GM12878 (cell line): ENCODE measurements around the gene DUSP18.

ENCODE experiments used
- FOXK2 ChIP-seq: fragments of 450-650 bp; IDR thresholded peaks from 2 replicates; pipeline ENCODE4 v1.6.1; 2017; ENCODE audit warnings: mild to moderate bottlenecking, moderate library complexity
- KDM1A ChIP-seq: fragments of 200-600 bp; sonication (generic); IDR thresholded peaks from 2 replicates; pipeline ENCODE4 v1.6.1; 2016; ENCODE audit warnings: borderline replicate concordance
- SREBF1 ChIP-seq: IDR thresholded peaks from 2 replicates; pipeline ENCODE4 v1.6.1; 2012; ENCODE audit warnings: mild to moderate bottlenecking, low read length
- TF ChIP-seq, protein P1 (sequence below), 3 experiments: IDR thresholded peaks in 2 of 3; conservative IDR thresholded peaks in 1 of 3; 2 replicates each; pipeline ENCODE4 v1.5.1; 2011; ENCODE audit warnings: low read depth in 3 of 3, low read length in 3 of 3, mild to moderate bottlenecking in 3 of 3, control low read depth in 2 of 3, moderate library complexity in 2 of 3, inconsistent platforms in 1 of 3, mixed read lengths in 1 of 3; ENCODE audit not compliant: control insufficient read depth in 2 of 3, insufficient read depth in 1 of 3; ENCODE audit errors: extremely low read depth in 1 of 3

DNA sequence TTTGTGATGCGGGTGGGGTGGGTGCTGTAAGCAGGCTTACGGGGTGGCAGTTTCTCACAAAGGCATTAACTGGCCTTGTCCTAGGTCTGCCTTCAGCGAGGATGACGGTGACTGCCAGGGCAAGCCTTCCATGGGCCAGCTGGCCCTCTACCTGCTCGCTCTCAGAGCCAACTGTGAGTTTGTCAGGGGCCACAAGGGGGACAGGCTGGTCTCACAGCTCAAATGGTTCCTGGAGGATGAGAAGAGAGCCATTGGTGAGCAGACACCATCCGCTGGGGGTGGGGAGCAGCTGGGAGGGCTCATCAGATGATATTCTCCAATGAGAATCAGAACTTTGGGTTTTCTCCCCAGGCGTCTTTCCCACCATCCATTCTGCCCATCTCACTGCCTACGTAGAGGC, 54.9 kb downstream of the DUSP18 start:
- TF ChIP-seq SREBF1 = no peak
- no peak for TF ChIP-seq KDM1A
- TF ChIP-seq, protein P1, sequence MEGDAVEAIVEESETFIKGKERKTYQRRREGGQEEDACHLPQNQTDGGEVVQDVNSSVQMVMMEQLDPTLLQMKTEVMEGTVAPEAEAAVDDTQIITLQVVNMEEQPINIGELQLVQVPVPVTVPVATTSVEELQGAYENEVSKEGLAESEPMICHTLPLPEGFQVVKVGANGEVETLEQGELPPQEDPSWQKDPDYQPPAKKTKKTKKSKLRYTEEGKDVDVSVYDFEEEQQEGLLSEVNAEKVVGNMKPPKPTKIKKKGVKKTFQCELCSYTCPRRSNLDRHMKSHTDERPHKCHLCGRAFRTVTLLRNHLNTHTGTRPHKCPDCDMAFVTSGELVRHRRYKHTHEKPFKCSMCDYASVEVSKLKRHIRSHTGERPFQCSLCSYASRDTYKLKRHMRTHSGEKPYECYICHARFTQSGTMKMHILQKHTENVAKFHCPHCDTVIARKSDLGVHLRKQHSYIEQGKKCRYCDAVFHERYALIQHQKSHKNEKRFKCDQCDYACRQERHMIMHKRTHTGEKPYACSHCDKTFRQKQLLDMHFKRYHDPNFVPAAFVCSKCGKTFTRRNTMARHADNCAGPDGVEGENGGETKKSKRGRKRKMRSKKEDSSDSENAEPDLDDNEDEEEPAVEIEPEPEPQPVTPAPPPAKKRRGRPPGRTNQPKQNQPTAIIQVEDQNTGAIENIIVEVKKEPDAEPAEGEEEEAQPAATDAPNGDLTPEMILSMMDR (IDR thresholded peaks at IDR 0.05 in 2 of 3, conservative IDR thresholded peaks at IDR 0.05 in 1 of 3; ENCODE audit: control insufficient read depth in 2 of 3, extremely low read depth in 1 of 3, insufficient read depth in 1 of 3, low read depth in 3 of 3, low read length in 3 of 3) = no peak
- TF ChIP-seq FOXK2 = no peak
